RWPE1 (cell line): ENCODE measurements around the gene DYNC1I1.

Experiments
- CTCF ChIA-PET: fragments of 350-600 bp; sonication (Branson Sonifier 250); formaldehyde crosslinking; extraction: SDS; loops from one replicate; lab custom pipeline; 2021; lab: Yijun Ruan, JAX
- POLR2A ChIA-PET: fragments of 400-600 bp; formaldehyde crosslinking; extraction: SDS; loops from one replicate; lab custom pipeline; 2020; ENCODE audit warnings: antibody characterized with exemption; ENCODE audit not compliant: low non-redundant PET; lab: Yijun Ruan, JAX
- DNase-seq: peaks from one replicate; pipeline ENCODE4 v3.0.0; 2012; ENCODE audit warnings: low spot score
- H3K27ac ChIP-seq: fragments of 450-650 bp; 2 replicates; pipeline ENCODE4 v1.5.1; 2017
- CTCF ChIP-seq: fragments of 450-650 bp; conservative IDR thresholded peaks from 2 replicates; pipeline ENCODE4 v1.5.1; 2017; ENCODE audit warnings: low read depth, mild to moderate bottlenecking

DYNC1I1 gene

GRCh38 chr7:96034940-96035727 is 262.8 kb downstream of the DYNC1I1 start:
- no peak overlapping the region for H3K27ac ChIP-seq
- ChIA-PET CTCF (no interaction called here), POLR2A (no interaction called here)
- no peak for DNase-seq
- TF ChIP-seq CTCF = no peak

GRCh38 chr7:96040250-96040772 is 268.0 kb downstream of the DYNC1I1 start:
- TF ChIP-seq CTCF = no peak

GRCh38 chr7:96041171-96041570 is 268.8 kb downstream of the DYNC1I1 start:
- DNase-seq = no peak

More at GRCh38 chr7:96040250-96040772, 268.0 kb downstream of the DYNC1I1 start:
- ChIA-PET CTCF (interaction anchor here (0.7 kb wide), 1 partner anchor 1345 kb away, joined by 4 read pairs; no protein-coding TSS in a partner anchor), POLR2A (no interaction called here)
- H3K27ac ChIP-seq = no peak overlapping the region
- no peak for DNase-seq

GRCh38 chr7:96045181-96045580 is 272.8 kb downstream of the DYNC1I1 start:
- no peak overlapping the region for H3K27ac ChIP-seq
- POLR2A ChIA-PET = no interaction called here
- no peak for DNase-seq
- CTCF ChIA-PET = interaction anchor here (0.6 to 0.7 kb wide), 2 partner anchors 45 to 120 kb away, joined by 3 to 4 read pairs; no protein-coding TSS in a partner anchor
- no peak for TF ChIP-seq CTCF

More at GRCh38 chr7:96041171-96041570, 268.8 kb downstream of the DYNC1I1 start:
- POLR2A ChIA-PET = no interaction called here
- TF ChIP-seq CTCF = no peak
- H3K27ac ChIP-seq = no peak overlapping the region
- CTCF ChIA-PET = no interaction called here

- no peak for TF ChIP-seq CTCF
- DNase-seq = no peak
- POLR2A ChIA-PET = no interaction called here
- no peak overlapping the region for H3K27ac ChIP-seq
- CTCF ChIA-PET = interaction anchor here (0.6 to 0.7 kb wide), 3 partner anchors 44 to 354 kb away, joined by 3 to 4 read pairs (median 3); no protein-coding TSS in a partner anchor
These were observed 273.6 kb downstream of the DYNC1I1 start for GRCh38 chr7:96045919-96046318.

- TF ChIP-seq CTCF = no peak
- no peak for DNase-seq
- H3K27ac ChIP-seq = no peak overlapping the region
- POLR2A ChIA-PET = no interaction called here
- CTCF ChIA-PET = no interaction called here
These were observed 279.9 kb downstream of the DYNC1I1 start for GRCh38 chr7:96052289-96052688.
